Mesendoderm (in vitro differentiated cells): ENCODE results near the gene CUL9.

Source experiments
- DNase-seq: peaks from one replicate; pipeline ENCODE4 v3.0.0; 2013
- H2AK5ac ChIP-seq: 2 replicates; pipeline ENCODE4 v1.6.1; 2013; ENCODE audit warnings: low read length, inconsistent platforms
- H2BK120ac ChIP-seq: 2 replicates; pipeline ENCODE4 v1.6.1; 2013; ENCODE audit warnings: low read depth, mild to moderate bottlenecking, low read length, moderate library complexity, mixed read lengths
- H2BK15ac ChIP-seq: replicated peaks from 2 replicates; pipeline ENCODE4 v1.6.1; 2013; ENCODE audit warnings: low read depth, mild to moderate bottlenecking, moderate library complexity
- H2BK5ac ChIP-seq: 2 replicates; pipeline ENCODE4 v1.6.1; 2013; ENCODE audit warnings: low read length, inconsistent platforms
- H3K18ac ChIP-seq: 2 replicates; pipeline ENCODE4 v1.6.1; 2013; ENCODE audit warnings: mild to moderate bottlenecking, low read length, mixed read lengths
- H3K23ac ChIP-seq: one replicate; pipeline ENCODE4 v1.6.1; 2013; ENCODE audit warnings: low read length
- H3K27ac ChIP-seq: 2 replicates; pipeline ENCODE4 v1.5.1; 2013; ENCODE audit warnings: low read depth, mild to moderate bottlenecking, inconsistent platforms, low read length, moderate library complexity
- H3K27me3 ChIP-seq: 2 replicates; pipeline ENCODE4 v1.6.1; 2013; ENCODE audit warnings: low read length, control low read depth, mild to moderate bottlenecking, inconsistent platforms; ENCODE audit not compliant: insufficient read depth, poor library complexity
- H3K36me3 ChIP-seq: 2 replicates; pipeline ENCODE4 v1.6.1; 2013; ENCODE audit warnings: low read length, inconsistent platforms; ENCODE audit not compliant: control insufficient read depth, insufficient read depth
- H3K4ac ChIP-seq: one replicate; pipeline ENCODE4 v1.6.1; 2013; ENCODE audit warnings: low read depth, mild to moderate bottlenecking, low read length, moderate library complexity
- H3K4me1 ChIP-seq: 2 replicates; pipeline ENCODE4 v1.6.1; 2013; ENCODE audit warnings: low read depth, low read length, inconsistent platforms; ENCODE audit not compliant: control insufficient read depth
- H3K4me2 ChIP-seq: 2 replicates; pipeline ENCODE4 v1.6.1; 2013; ENCODE audit warnings: low read length
- H3K4me3 ChIP-seq: 2 replicates; pipeline ENCODE4 v1.5.1; 2013; ENCODE audit warnings: mild to moderate bottlenecking, low read length
- H3K56ac ChIP-seq: one replicate; pipeline ENCODE4 v1.6.1; 2013; ENCODE audit warnings: low read length
- H3K79me1 ChIP-seq: 2 replicates; pipeline ENCODE4 v1.6.1; 2013; ENCODE audit warnings: low read length, inconsistent platforms
- H3K79me2 ChIP-seq: 2 replicates; pipeline ENCODE4 v1.6.1; 2013; ENCODE audit warnings: mild to moderate bottlenecking, low read length; ENCODE audit not compliant: control insufficient read depth, insufficient read depth
- H3K9ac ChIP-seq: 2 replicates; pipeline ENCODE4 v1.6.1; 2013; ENCODE audit warnings: low read length, inconsistent platforms
- H4K5ac ChIP-seq: one replicate; pipeline ENCODE4 v1.6.1; 2013; ENCODE audit warnings: low read length
- H4K8ac ChIP-seq: one replicate; pipeline ENCODE4 v1.6.1; 2013; ENCODE audit warnings: low read depth, mild to moderate bottlenecking, control low read depth, low read length, moderate library complexity
- WGBS: extraction: QIAGEN DNeasy Blood & Tissue Kit; methylation state at CpG from one replicate; pipeline ENCODE4 v1.1.7; 2013; ENCODE audit warnings: low lambda C conversion rate, missing lambda C conversion rate; ENCODE audit not compliant: insufficient coverage; ENCODE audit errors: extremely low coverage; 5-methylcytosine and 5-hydroxymethylcytosine counted together

Gene CUL9

GRCh38 chr6:43229803-43230620, 48.0 kb downstream of the CUL9 start:
- H3K4me2 ChIP-seq: peak overlapping the region; percentile 37
- H3K18ac ChIP-seq: no peak overlapping the region
- no peak overlapping the region for H2AK5ac ChIP-seq
- no peaks in the 10 kb centered on the region for H3K79me1 ChIP-seq
- H2BK5ac ChIP-seq: no peak overlapping the region
- no peak overlapping the region for H2BK120ac ChIP-seq
- peak overlapping the region; percentile 19 for H3K9ac ChIP-seq
- no peak overlapping the region for H3K4ac ChIP-seq
- no peak overlapping the region for H3K4me3 ChIP-seq
- no peak overlapping the region for H4K5ac ChIP-seq
- H3K23ac ChIP-seq: no peak overlapping the region
- no peak overlapping the region for H4K8ac ChIP-seq
- WGBS: no CpG with 5 or more reads among the region's 17 CpGs
- no peak for DNase-seq
- H2BK15ac ChIP-seq: no peak overlapping the region
- no peaks in the 10 kb centered on the region for H3K4me1 ChIP-seq
- H3K36me3 ChIP-seq: no peaks in the 10 kb centered on the region
- H3K56ac ChIP-seq: peak overlapping the region; percentile 74
- H3K27me3 ChIP-seq: peaks cover 2% of the 10 kb centered on the region
- no peak overlapping the region for H3K27ac ChIP-seq
- H3K79me2 ChIP-seq: no peaks in the 10 kb centered on the region

- WGBS: no CpG with 5 or more reads among the region's 4 CpGs
Observed at GRCh38 chr6:43231053-43231452, 49.1 kb downstream of the CUL9 start.

GRCh38 chr6:43231735-43232450, 49.9 kb downstream of the CUL9 start:
- no peak overlapping the region for H2BK15ac ChIP-seq
- no peak overlapping the region for H3K56ac ChIP-seq
- no peak overlapping the region for H3K9ac ChIP-seq
- H2AK5ac ChIP-seq: no peak overlapping the region
- no peaks in the 10 kb centered on the region for H3K36me3 ChIP-seq
- no peak overlapping the region for H3K27ac ChIP-seq
- H3K79me2 ChIP-seq: no peaks in the 10 kb centered on the region
- H2BK5ac ChIP-seq: no peak overlapping the region
- H2BK120ac ChIP-seq: no peak overlapping the region
- H3K4ac ChIP-seq: no peak overlapping the region
- H4K8ac ChIP-seq: no peak overlapping the region
- no peak overlapping the region for H3K4me3 ChIP-seq
- H3K23ac ChIP-seq: no peak overlapping the region
- no peaks in the 10 kb centered on the region for H3K79me1 ChIP-seq
- DNase-seq: no peak
- no peak overlapping the region for H4K5ac ChIP-seq
- H3K4me2 ChIP-seq: no peak overlapping the region
- peaks cover 2% of the 10 kb centered on the region for H3K27me3 ChIP-seq
- no peaks in the 10 kb centered on the region for H3K4me1 ChIP-seq
- no peak overlapping the region for H3K18ac ChIP-seq
- no CpG with 5 or more reads among the region's 3 CpGs for WGBS

More at GRCh38 chr6:43231053-43231452, 49.1 kb downstream of the CUL9 start:
- H2BK5ac ChIP-seq: no peak overlapping the region
- H3K27ac ChIP-seq: no peak overlapping the region
- H2BK120ac ChIP-seq: no peak overlapping the region
- no peak overlapping the region for H3K4me3 ChIP-seq
- H3K4me2 ChIP-seq: no peak overlapping the region
- peaks cover 2% of the 10 kb centered on the region for H3K27me3 ChIP-seq
- H2BK15ac ChIP-seq: no peak overlapping the region
- no peaks in the 10 kb centered on the region for H3K4me1 ChIP-seq
- H3K56ac ChIP-seq: no peak overlapping the region
- H4K5ac ChIP-seq: no peak overlapping the region
- no peaks in the 10 kb centered on the region for H3K79me2 ChIP-seq
- H3K23ac ChIP-seq: no peak overlapping the region
- no peak overlapping the region for H3K9ac ChIP-seq
- H3K36me3 ChIP-seq: no peaks in the 10 kb centered on the region
- no peak for DNase-seq
- H3K4ac ChIP-seq: no peak overlapping the region
- no peak overlapping the region for H2AK5ac ChIP-seq
- H3K79me1 ChIP-seq: no peaks in the 10 kb centered on the region
- H4K8ac ChIP-seq: no peak overlapping the region
- no peak overlapping the region for H3K18ac ChIP-seq

- H3K4me2 ChIP-seq: no peak overlapping the region
- no peak overlapping the region for H2BK120ac ChIP-seq
- no CpG with 5 or more reads among the region's 2 CpGs for WGBS
- no peak overlapping the region for H3K56ac ChIP-seq
- no peak overlapping the region for H2BK15ac ChIP-seq
- no peak overlapping the region for H3K23ac ChIP-seq
- no peak overlapping the region for H3K18ac ChIP-seq
- H2BK5ac ChIP-seq: no peak overlapping the region
- H3K27ac ChIP-seq: no peak overlapping the region
- no peak overlapping the region for H3K4me3 ChIP-seq
- H3K36me3 ChIP-seq: no peaks in the 10 kb centered on the region
- no peaks in the 10 kb centered on the region for H3K79me1 ChIP-seq
- no peaks in the 10 kb centered on the region for H3K79me2 ChIP-seq
- H2AK5ac ChIP-seq: no peak overlapping the region
- no peak overlapping the region for H3K9ac ChIP-seq
- no peak overlapping the region for H4K5ac ChIP-seq
- no peak overlapping the region for H4K8ac ChIP-seq
- no peak for DNase-seq
- peaks cover 3% of the 10 kb centered on the region for H3K27me3 ChIP-seq
- no peak overlapping the region for H3K4ac ChIP-seq
- no peaks in the 10 kb centered on the region for H3K4me1 ChIP-seq
Observed at GRCh38 chr6:43235841-43236240, 53.8 kb downstream of the CUL9 start.

GRCh38 chr6:43239054-43239453, 57.1 kb downstream of the CUL9 start:
- Histone ChIP-seq H2BK5ac (no peak overlapping the region), H3K36me3 (no peaks in the 10 kb centered on the region), H4K5ac (no peak overlapping the region), H3K27ac (no peak overlapping the region), H3K4me1 (no peaks in the 10 kb centered on the region), H2BK120ac (no peak overlapping the region), H3K79me1 (no peaks in the 10 kb centered on the region), H3K79me2 (no peaks in the 10 kb centered on the region), H3K4me2 (no peak overlapping the region), H3K23ac (no peak overlapping the region), H3K27me3 (peaks cover 17% of the 10 kb centered on the region), H4K8ac (no peak overlapping the region), H3K4me3 (no peak overlapping the region), H3K9ac (no peak overlapping the region), H2AK5ac (no peak overlapping the region), H3K56ac (no peak overlapping the region), H3K18ac (no peak overlapping the region), H2BK15ac (no peak overlapping the region), H3K4ac (no peak overlapping the region)
- WGBS: no CpG with 5 or more reads among the region's 2 CpGs
- DNase-seq: no peak
